ENCODE measurements around the gene TXNDC12.
"Not testable (repeated sequence)": the region's sequence is repeated elsewhere in the genome, so short reads cannot be mapped to it uniquely, and the experiment has no call there.

Gene TXNDC12

GRCh38 chr1:52032124-52032784 is 22.7 kb downstream of the TXNDC12 start:
- no peak for DNase-seq (ENCODE audit: extremely low read depth, low read depth)

GRCh38 chr1:52028839-52029238 is 26.2 kb downstream of the TXNDC12 start:
- DNase-seq (ENCODE audit: extremely low read depth, low read depth): not testable (repeated sequence)

More at GRCh38 chr1:52032124-52032784, 22.7 kb downstream of the TXNDC12 start:
- no peak for TF ChIP-seq CTCF (IDR thresholded peaks at IDR 0.05; ENCODE audit: low read depth, low read length)

GRCh38 chr1:52028328-52028727 is 26.7 kb downstream of the TXNDC12 start:
- TF ChIP-seq CTCF (IDR thresholded peaks at IDR 0.05; ENCODE audit: low read depth, low read length): no peak
- DNase-seq (ENCODE audit: extremely low read depth, low read depth): no peak

- DNase-seq (ENCODE audit: extremely low read depth, low read depth): no peak
- no peak for TF ChIP-seq CTCF (IDR thresholded peaks at IDR 0.05; ENCODE audit: low read depth, low read length)
Observed at GRCh38 chr1:52026278-52026677, 28.7 kb downstream of the TXNDC12 start.

GRCh38 chr1:52022133-52022532 is 32.9 kb downstream of the TXNDC12 start:
- TF ChIP-seq CTCF (IDR thresholded peaks at IDR 0.05; ENCODE audit: low read depth, low read length): no peak

GRCh38 chr1:52008071-52008809 is 46.8 kb downstream of the TXNDC12 start:
- no peak for DNase-seq (ENCODE audit: extremely low read depth, low read depth)
- no peak for TF ChIP-seq CTCF (IDR thresholded peaks at IDR 0.05; ENCODE audit: low read depth, low read length)

More at GRCh38 chr1:52022133-52022532, 32.9 kb downstream of the TXNDC12 start:
- DNase-seq (ENCODE audit: extremely low read depth, low read depth): no peak

DNA sequence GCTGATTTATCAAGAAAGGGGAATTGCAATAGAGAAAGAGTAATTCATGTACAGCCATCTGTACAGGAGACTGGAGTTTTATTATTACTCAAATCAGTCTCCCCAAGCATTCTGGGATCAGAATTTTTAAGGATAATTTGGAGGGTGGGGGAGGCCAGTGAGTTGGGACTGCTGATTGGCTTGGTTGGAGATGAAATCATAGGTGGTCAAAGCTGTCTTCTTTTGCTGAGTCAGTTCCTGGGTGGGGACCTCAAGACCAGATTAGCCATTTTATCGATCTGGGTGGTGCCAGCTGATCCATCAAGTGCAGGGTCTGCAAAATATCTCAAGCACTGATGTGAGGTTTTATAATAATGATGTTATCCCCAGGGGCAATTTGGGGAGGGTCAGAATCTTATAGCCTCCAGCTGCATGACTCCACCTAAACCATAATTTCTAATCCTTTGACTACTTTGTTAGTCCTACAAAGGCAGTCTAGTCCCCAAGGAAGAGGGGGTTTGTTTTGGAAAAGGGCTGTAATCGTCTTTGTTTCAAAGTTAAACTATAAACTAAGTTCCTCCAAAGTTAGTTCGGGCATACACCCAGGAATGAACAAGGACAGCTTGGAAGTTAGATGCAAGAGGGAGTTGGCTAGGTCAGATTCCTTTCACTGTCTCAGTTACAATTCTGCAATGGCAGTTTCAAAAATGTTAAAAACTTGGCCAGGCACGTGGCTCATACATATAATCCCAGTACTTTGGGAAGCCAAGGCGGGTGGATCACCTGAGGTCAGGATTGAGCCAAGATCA is 47.6 kb downstream of the TXNDC12 start:
- DNase-seq (ENCODE audit: extremely low read depth, low read depth): no peak
- no peak for TF ChIP-seq CTCF (IDR thresholded peaks at IDR 0.05; ENCODE audit: low read depth, low read length)

DNA sequence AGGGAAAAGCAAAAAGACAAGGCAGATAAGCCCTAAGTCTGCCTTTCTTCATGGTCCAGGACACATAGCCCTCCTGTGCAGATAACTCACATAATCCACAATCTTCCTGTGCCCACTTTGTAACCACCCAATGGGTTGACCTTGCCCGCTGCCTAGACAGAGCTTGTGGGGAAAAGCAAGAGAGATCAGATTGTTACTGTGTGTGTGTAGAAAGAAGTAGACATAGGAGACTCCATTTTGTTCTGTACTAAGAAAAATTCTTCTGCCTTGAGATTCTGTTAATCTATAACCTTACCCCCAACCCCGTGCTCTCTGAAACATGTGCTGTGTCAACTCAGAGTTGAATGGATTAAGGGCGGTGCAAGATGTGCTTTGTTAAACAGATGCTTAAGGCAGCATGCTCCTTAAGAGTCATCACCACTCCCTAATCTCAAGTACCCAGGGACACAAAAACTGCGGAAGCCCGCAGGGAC is 48.9 kb downstream of the TXNDC12 start:
- DNase-seq (ENCODE audit: extremely low read depth, low read depth): not testable (repeated sequence)

DNA sequence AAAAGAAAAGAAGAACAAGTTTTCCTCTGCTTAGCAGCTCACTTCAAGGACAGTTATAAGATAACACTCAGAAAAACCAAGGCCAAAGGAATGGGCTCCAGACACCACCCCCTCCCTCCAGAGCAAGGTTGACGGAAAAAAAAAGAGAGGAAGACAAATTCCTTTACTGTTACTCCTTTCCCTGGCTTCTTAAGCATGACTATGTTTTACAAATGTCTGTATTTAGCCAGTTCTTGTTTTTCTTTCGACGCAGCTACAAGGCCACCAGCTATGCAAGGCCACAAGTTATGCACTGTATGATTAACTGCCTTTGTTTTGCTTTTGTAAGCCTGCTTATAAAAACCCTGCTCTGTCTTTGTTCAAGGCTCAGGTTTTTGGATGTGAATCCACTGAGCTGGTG is 49.4 kb downstream of the TXNDC12 start:
- peak; percentile 42 for DNase-seq (ENCODE audit: extremely low read depth, low read depth)

Data from AG09319 (cell line).